SJSA1 (cell line): ENCODE data around the gene DSEL. TPM values are rescaled to one million over a fixed set of nuclear protein-coding genes. Genes with fewer than 3 reads are reported as not detected.

Source experiments
- DNase-seq, 2 experiments: peaks; one replicate each; pipeline ENCODE4 v3.0.0-alpha.2; 2015 to 2020; ENCODE audit warnings: low spot score in 2 of 2, low read depth in 1 of 2
- H3K27ac ChIP-seq: fragments of 250-450 bp; sonication (Bioruptor Pico); 2 replicates; pipeline ENCODE4 v1.5.1; 2020; ENCODE audit warnings: mild to moderate bottlenecking, moderate library complexity
- H3K27me3 ChIP-seq: fragments of 250-450 bp; sonication (Bioruptor Pico); replicated peaks from 2 replicates; pipeline ENCODE4 v1.5.1; 2020; ENCODE audit warnings: mild to moderate bottlenecking, moderate library complexity
- H3K36me3 ChIP-seq: fragments of 250-450 bp; sonication (Bioruptor Pico); 2 replicates; pipeline ENCODE4 v1.5.1; 2020; ENCODE audit warnings: mild to moderate bottlenecking
- H3K4me1 ChIP-seq: fragments of 250-450 bp; sonication (Bioruptor Pico); replicated peaks from 2 replicates; pipeline ENCODE4 v1.6.1; 2021; ENCODE audit warnings: mild to moderate bottlenecking
- H3K4me3 ChIP-seq: fragments of 250-450 bp; sonication (Bioruptor Pico); 2 replicates; pipeline ENCODE4 v1.5.1; 2020; ENCODE audit warnings: mild to moderate bottlenecking
- H3K9me3 ChIP-seq: fragments of 250-450 bp; sonication (Bioruptor Pico); replicated peaks from 2 replicates; pipeline ENCODE4 v1.5.1; 2020; ENCODE audit warnings: mild to moderate bottlenecking
- total RNA-seq: library from RNA; depleted of rRNA; stranded (reverse); fragments of >200 nt; shearing (Covaris generic); gene quantifications from 2 replicates; pipeline ENCODE4 v1.2.3, GENCODE V29; 2014; rRNA removed

Gene DSEL
- total RNA-seq, result 5.7 and 11.0 TPM in 2 replicates

DNA sequence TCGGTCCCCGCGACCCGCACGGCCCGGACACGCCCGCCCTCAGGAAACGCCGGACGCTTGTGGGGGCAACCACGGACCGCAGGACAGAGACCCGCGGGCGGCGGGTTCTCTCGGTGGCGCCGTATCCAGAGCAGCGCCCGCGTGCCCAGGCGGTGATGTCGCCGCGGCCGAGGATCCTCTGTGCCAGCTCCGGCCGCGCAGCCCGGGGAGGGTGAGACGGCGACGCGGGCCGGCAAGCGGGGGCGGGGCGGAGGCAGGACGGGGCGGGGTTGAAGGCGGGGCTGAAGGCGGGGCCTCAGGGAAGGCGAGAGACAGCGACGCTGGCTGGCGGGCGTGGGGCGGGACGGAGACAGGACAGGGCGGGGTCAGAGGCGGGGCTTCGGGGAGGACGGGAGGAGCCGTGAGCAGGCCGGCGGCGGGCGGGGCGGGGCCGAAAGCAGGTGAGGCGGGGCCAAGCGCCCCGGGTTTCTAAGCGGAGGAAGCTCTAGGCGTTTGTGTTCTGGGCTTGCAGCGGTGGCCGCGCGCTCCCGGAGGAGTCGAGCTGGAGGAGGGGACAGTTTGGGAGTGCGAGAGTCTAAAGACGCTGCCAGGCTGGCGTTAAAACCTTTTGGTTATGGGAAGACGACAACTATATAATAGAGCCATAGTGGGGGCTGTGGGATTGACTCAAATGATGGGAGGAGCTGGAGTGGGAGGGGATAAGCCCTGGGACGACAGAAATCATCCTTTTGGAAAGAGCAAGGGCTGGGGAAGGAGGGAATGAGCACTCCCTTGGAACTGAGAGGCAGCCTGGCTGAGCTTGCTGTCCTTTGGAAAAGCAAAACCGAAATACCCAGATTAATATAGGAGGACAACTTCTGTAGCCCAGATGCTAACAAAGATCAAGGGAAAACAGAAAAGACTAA is at the start of gene DSEL:
Gene DSEL (minus strand): TSS at position 182 of the 905 bp plus-strand sequence. CDS start 2,112 bp downstream, outside the sequence.
- H3K4me3 ChIP-seq, result peak within 1 kb of the TSS; percentile 84
- H3K27ac ChIP-seq, result peak within 1 kb of the TSS; percentile 44
- peaks cover 4% of the 10 kb centered on the region for H3K36me3 ChIP-seq
- H3K4me1 ChIP-seq, result peaks cover 7% of the 10 kb centered on the region
- H3K9me3 ChIP-seq, result no peaks in the 10 kb centered on the region
- no peaks in the 10 kb centered on the region for H3K27me3 ChIP-seq
- DNase-seq, result peak; percentile 88 to 98

DNA sequence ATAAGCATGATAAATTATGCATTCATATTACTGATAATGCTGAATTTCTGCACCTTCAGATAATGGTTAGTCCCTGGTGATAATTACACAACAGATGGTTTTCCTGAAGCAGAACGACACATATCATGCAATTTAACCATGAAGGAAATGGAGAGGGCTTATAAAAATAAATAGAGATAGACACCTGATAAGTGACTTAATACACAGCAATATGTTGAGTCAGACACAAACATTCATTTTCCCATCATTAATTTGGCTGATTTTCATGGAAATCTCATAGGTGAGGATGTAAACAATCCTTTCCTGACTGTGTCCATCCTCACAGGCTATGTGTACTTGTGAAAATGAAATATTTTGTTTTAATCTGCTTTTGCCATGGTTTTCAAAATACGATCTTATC is 36.9 kb upstream of the DSEL start:
- Histone ChIP-seq H3K9me3 (no peaks in the 10 kb centered on the region), H3K27ac (no peak overlapping the region), H3K36me3 (no peaks in the 10 kb centered on the region), H3K4me3 (no peak overlapping the region), H3K27me3 (no peaks in the 10 kb centered on the region), H3K4me1 (no peaks in the 10 kb centered on the region)
- no peak for DNase-seq

DNA sequence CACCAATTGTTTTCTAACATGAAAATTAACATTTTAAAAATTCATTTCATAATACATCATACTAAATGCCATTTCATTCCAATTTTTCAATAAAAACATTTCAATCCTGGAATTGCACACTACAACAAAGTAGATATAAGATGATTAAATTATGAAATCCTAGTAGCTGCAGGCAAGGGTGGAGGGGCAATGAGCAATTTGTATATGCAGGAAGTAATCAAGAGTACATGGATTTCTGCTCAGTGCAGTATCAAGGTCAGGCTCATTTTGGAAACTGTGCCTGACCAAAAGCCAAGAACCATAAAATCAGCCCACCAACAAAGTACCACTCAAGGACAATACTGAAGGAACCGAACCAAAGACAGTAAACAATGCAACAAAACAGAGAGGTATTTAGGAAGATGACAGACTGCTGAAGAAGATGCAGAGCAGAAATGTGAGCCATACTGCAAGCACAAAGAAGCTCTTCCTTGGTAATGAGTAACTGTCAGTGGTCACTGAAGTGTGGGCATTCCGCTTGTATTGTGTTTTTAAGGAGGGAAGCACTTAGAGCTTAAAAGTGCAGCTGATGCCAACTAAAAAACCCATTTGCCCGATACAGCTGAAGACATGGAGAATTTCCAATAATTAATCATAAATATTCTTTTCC is 34.5 kb upstream of the DSEL start:
- Histone ChIP-seq H3K4me1 (no peaks in the 10 kb centered on the region), H3K36me3 (no peaks in the 10 kb centered on the region), H3K27ac (no peak overlapping the region), H3K4me3 (no peak overlapping the region), H3K27me3 (no peaks in the 10 kb centered on the region), H3K9me3 (no peaks in the 10 kb centered on the region)
- DNase-seq, result no peak

DNA sequence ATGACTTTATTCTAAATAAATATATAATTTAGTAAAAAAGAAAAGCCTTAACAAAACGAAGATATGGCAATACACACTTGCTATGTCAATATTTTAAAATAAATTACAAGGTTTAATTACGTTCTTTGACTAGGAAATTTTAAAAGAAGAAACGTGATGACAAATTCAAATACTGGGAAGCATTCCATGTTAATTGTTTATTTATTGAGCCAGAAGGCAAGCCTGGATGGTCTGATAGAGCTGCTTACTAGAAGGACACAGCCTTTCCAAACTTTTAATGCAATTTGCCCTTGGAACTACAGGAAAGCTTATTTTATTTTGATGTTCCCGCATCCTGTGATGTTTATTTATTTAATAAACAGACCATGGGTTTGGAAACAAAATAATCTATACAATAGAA is 33.4 kb upstream of the DSEL start:
- Histone ChIP-seq H3K36me3 (no peaks in the 10 kb centered on the region), H3K4me3 (no peak overlapping the region), H3K4me1 (no peaks in the 10 kb centered on the region), H3K27me3 (no peaks in the 10 kb centered on the region), H3K9me3 (no peaks in the 10 kb centered on the region), H3K27ac (no peak overlapping the region)
- no peak for DNase-seq

DNA sequence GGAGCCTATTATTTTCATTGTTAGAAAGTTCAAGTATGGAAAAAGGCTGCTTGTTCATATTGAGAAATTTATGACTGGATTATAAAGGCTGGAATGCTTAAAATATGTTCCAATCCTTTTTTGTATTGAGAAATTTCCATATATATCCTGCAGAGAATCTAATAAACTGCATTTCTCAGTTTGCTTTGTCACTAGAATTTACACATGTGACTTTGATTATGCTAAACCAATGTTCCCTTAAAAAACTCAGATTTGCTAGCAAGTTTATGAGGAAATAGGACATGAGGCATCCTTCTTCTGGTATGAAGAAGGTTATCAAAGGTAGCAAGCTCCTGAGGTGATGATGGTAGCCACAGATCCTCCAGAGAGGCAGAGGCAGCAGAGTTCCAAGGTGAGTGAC is 29.2 kb upstream of the DSEL start:
- Histone ChIP-seq H3K9me3 (no peaks in the 10 kb centered on the region), H3K27ac (no peak overlapping the region), H3K4me1 (no peaks in the 10 kb centered on the region), H3K36me3 (no peaks in the 10 kb centered on the region), H3K27me3 (0 out of 2 replicates have a peak, but pooled peaks cover 5% of the 10 kb centered on the region), H3K4me3 (no peak overlapping the region)
- no peak for DNase-seq

DNA sequence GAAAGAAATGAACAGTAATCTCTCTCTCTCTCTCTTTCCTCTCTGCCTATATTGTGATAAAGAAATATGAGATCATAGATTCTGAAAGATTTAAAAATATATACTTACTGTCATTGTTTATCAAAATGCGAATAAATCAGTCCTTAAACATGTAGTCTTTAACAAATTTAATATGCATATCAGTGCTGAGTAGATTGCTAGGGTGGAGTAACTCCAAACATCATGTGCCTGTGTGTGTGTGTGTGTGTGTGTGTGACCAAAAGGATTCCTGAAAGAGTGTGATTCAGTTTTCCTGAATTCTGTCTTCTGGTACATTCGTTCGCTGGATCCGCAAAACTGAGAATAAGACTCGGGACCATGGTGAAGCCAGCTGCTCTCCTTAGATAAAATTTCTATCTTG is 24.0 kb upstream of the DSEL start:
- Histone ChIP-seq H3K27me3 (peaks cover 8% of the 10 kb centered on the region; the same call in 1 of the 2 replicates), H3K27ac (no peak overlapping the region)
- DNase-seq, result no peak

DNA sequence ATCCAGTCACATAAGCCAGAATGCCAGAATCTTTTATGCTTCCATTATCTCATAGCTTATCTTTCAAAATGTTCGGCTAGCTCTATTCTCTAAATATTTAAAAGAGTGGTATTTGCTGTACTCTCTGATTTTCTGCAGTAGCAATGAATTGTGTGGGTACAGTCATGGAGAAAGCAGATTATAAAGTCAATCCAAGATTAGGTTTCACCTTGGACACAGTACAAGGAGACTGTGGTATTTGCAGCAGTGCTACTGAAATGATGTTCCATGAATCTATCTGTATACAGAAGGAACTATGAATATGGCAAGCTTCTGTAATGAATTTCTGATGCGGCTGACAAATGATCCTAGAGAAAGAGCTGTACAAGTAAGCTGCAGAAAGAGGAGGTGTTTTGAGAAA is 15.4 kb upstream of the DSEL start:
- DNase-seq, result no peak
- H3K27ac ChIP-seq, result no peak overlapping the region
- H3K36me3 ChIP-seq, result no peaks in the 10 kb centered on the region
- H3K27me3 ChIP-seq, result 0 out of 2 replicates have a peak, but pooled peaks cover 3% of the 10 kb centered on the region
- no peak overlapping the region for H3K4me3 ChIP-seq
- no peaks in the 10 kb centered on the region for H3K9me3 ChIP-seq
- H3K4me1 ChIP-seq, result no peaks in the 10 kb centered on the region

More for the DNA sequence above, 24.0 kb upstream of the DSEL start:
- no peaks in the 10 kb centered on the region for H3K4me1 ChIP-seq
- H3K4me3 ChIP-seq, result no peak overlapping the region
- no peaks in the 10 kb centered on the region for H3K36me3 ChIP-seq
- H3K9me3 ChIP-seq, result no peaks in the 10 kb centered on the region

DNA sequence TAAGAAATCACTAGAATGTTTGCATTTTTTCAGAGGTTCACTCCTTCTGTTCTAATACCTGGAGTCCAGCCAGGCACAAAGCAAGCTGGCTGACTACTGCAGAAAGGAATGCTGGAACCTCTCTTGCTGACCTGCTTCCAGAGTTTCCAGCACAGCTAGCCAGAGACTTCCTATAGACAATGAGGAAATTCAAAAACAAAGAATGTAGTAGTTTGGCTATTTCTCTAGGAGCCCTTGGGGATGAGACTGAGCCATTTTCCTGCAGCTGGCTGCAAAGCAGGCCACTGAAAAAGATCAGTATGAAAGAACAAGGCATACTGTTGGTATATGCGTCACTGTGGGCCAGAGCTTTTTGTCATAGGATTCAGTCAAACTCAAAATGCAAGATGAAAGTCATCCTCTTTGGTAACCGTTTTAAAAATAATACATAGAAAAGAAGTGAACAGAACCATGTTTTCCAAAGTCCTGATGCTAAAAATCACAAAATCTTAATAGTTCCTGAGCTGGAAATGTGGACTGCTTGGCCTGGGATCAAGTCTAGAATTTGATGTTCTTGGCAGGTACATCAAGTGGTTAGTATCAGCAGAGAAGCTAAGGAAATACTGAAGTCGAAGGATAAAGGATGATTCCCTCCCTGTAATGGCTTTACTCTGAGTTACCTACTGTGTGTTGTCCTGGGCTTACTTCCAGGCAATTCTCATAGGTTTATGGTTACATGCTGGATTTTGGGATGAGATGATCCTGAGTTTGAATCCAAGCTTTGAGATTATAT is 9.0 kb upstream of the DSEL start:
- no peaks in the 10 kb centered on the region for H3K27me3 ChIP-seq
- peak overlapping the region; percentile 49 for H3K27ac ChIP-seq
- no peak overlapping the region for H3K4me3 ChIP-seq
- DNase-seq, result peak; percentile 85 to 87
- peaks cover 16% of the 10 kb centered on the region for H3K4me1 ChIP-seq
- H3K36me3 ChIP-seq, result no peaks in the 10 kb centered on the region
- no peaks in the 10 kb centered on the region for H3K9me3 ChIP-seq

DNA sequence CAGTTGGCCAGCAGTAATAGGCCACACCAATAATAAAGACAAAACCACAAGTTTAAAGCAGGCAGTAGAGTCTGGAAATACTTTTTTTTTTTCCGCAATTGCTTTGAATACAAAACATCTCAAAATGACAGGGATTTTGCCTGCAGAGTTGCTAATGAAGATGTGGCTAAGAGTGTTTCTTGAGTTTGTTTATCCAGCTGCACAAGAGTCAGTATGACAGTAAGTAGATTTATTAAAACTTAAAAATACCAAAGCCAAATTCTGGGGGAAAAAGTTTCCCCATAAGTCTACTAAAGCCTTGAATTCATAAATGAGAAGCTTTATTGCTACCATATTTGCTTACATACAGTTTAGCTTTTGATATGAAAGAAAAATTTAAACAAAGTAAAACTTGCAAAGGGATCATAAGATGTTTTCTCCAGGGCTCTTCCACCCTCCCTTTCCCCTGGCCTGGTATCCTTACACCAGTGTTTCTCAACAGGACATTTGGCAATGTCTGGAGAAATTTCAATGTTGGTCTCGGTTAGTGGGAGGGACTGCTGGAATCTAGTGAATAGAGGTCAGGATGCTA is 3.9 kb upstream of the DSEL start:
- H3K36me3 ChIP-seq, result peaks cover 4% of the 10 kb centered on the region
- H3K27me3 ChIP-seq, result no peaks in the 10 kb centered on the region
- DNase-seq, result no peak
- H3K27ac ChIP-seq, result no peak overlapping the region
- peaks cover 12% of the 10 kb centered on the region for H3K4me1 ChIP-seq
- no peak overlapping the region for H3K4me3 ChIP-seq
- no peaks in the 10 kb centered on the region for H3K9me3 ChIP-seq

DNA sequence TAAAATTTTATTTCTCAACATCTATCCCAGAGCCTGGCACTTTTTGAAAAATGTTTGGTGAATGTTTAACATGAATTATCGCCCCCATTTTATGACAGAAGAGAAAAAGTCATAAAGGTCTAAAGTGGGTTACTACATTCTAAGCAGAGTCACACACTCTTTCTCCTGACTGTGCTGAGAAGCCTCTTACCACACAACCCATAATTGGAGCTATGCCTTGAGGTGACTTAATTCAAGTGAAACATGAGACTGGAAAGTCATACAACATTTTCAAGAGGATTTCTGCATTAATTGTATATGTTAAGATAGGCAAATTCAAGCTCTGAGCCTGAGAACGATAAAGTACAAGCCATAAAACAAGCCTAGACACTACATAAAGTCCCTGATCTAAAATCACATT is 3.1 kb upstream of the DSEL start:
- Histone ChIP-seq H3K27me3 (no peaks in the 10 kb centered on the region), H3K4me1 (peaks cover 8% of the 10 kb centered on the region), H3K36me3 (peaks cover 4% of the 10 kb centered on the region), H3K9me3 (no peaks in the 10 kb centered on the region), H3K27ac (no peak overlapping the region), H3K4me3 (no peak overlapping the region)
- DNase-seq, result no peak

DNA sequence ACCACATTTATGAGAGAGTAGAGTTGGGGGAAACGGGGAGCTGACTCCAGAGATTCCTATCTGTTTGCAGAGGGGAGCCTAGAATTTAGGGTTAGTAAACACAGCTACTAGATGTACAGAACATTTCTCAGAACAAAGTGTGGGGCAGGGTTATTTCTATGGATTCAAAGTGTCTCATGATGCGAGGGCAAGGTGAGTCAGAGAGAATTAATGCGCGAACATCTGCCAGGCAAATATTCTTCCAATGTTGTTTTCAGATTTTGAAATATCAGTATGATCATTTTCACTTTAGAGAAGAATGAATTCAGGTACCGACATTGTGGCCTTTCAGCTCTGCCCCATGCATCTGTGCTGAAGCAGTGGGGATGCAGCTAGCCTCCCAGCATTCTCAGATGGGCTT is 2.0 kb upstream of the DSEL start:
- Histone ChIP-seq H3K4me3 (no peak overlapping the region), H3K27me3 (no peaks in the 10 kb centered on the region), H3K36me3 (peaks cover 4% of the 10 kb centered on the region), H3K4me1 (peaks cover 7% of the 10 kb centered on the region), H3K27ac (no peak overlapping the region), H3K9me3 (no peaks in the 10 kb centered on the region)
- DNase-seq, result no peak

DNA sequence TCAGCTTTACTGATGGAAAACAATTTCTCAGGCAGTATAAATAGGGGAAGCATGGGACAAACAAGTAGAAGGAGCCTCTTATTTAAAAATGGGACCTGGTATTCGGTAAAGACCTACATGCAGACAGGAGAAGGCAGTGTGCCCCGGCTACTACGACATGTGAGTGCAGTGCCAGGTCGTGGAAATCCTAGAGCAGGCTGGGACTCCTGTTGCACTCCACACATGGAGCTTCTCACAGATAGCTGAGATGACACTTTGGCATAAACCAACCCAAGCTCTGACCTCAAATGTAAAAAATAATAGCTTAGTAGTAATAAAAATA is 885 bp upstream of the DSEL start:
- no peak for DNase-seq

DNA sequence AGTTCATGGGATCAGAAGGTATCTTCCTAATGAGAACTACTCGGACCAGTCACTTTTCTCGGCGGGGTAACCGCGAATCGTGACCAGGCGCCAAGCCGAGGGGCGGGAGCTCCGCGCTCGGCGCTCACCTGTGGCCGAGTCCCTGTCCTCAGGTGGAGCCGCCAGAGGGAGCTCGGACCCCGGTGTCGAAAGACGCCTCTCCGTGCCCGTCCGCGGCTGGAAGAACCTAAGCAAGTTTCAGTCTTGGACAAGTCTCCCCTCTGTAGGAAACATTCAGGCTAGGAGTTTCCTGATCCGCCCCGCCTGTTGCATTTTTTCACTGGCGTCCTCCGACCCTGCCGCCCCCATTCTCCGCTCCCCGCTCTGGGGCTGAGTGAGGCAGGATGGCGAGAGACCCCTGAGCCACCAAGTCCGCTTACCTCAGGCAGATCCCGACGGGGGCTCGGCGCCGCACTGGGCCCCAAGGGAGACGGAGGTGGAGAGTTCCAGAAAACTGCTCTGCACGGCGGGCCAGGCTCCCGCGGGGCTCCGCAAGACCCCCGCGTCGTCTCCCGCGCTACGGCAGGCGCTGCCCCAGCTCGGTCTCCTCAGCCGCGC is 480 bp downstream of the DSEL start:
- peak; percentile 76 to 82 for DNase-seq
- H3K27me3 ChIP-seq, result no peaks in the 10 kb centered on the region
- no peaks in the 10 kb centered on the region for H3K9me3 ChIP-seq
- peaks cover 7% of the 10 kb centered on the region for H3K4me1 ChIP-seq
- peaks cover 4% of the 10 kb centered on the region for H3K36me3 ChIP-seq
- peak overlapping the region; percentile 84 for H3K4me3 ChIP-seq
- peak overlapping the region; percentile 44 for H3K27ac ChIP-seq

More for the DNA sequence above, 885 bp upstream of the DSEL start:
- no peaks in the 10 kb centered on the region for H3K27me3 ChIP-seq
- no peaks in the 10 kb centered on the region for H3K9me3 ChIP-seq
- H3K27ac ChIP-seq, result peak overlapping the region; percentile 7; the same call in 1 of the 2 replicates
- H3K4me1 ChIP-seq, result peaks cover 7% of the 10 kb centered on the region
- H3K4me3 ChIP-seq, result peak overlapping the region; percentile 84
- peaks cover 4% of the 10 kb centered on the region for H3K36me3 ChIP-seq
